HepG2 (cell line): ENCODE data around the gene OSBP. TPM values are rescaled to one million over a fixed set of nuclear protein-coding genes. Genes with fewer than 3 reads are reported as not detected.
A peak's percentile ranks its signal among the peaks of the same experiment; 100 is the strongest.

Experiments used
- BCL3 ChIP-seq: sonication (generic); formaldehyde crosslinking; IDR thresholded peaks from 2 replicates; pipeline ENCODE4 v1.5.1; 2020; ENCODE audit warnings: mild to moderate bottlenecking, missing genetic modification reagents, moderate library complexity
- CSRNP1 ChIP-seq: sonication (generic); formaldehyde crosslinking; IDR thresholded peaks from 2 replicates; pipeline ENCODE4 v1.8.1; 2023; ENCODE audit warnings: mild to moderate bottlenecking, missing genetic modification reagents
- ELF3 ChIP-seq: IDR thresholded peaks from 2 replicates; pipeline ENCODE4 v1.6.1; 2016; ENCODE audit warnings: missing genetic modification reagents, missing compliant biosample characterization
- GPBP1L1 ChIP-seq: sonication (generic); formaldehyde crosslinking; IDR thresholded peaks from 2 replicates; pipeline ENCODE4 v1.5.0; 2020; ENCODE audit warnings: mild to moderate bottlenecking, missing genetic modification reagents
- GTF3A ChIP-seq: sonication (generic); formaldehyde crosslinking; conservative IDR thresholded peaks from 2 replicates; pipeline ENCODE4 v1.4.0; 2020; ENCODE audit warnings: mild to moderate bottlenecking, missing genetic modification reagents
- KAT8 ChIP-seq: IDR thresholded peaks from 2 replicates; pipeline ENCODE4 v1.6.1; 2016; ENCODE audit warnings: missing genetic modification reagents, missing compliant biosample characterization
- KLF6 ChIP-seq: IDR thresholded peaks from 2 replicates; pipeline ENCODE4 v1.8.0; 2016; ENCODE audit warnings: missing biosample characterization, missing genetic modification reagents
- PHF8 ChIP-seq: sonication (generic); formaldehyde crosslinking; IDR thresholded peaks from 2 replicates; pipeline ENCODE4 v1.5.0; 2020; ENCODE audit warnings: missing genetic modification reagents
- POGZ ChIP-seq: sonication (generic); formaldehyde crosslinking; IDR thresholded peaks from 2 replicates; pipeline ENCODE4 v1.4.0; 2020; ENCODE audit warnings: mild to moderate bottlenecking, missing genetic modification reagents
- SMARCE1 ChIP-seq: fragments of 450-650 bp; IDR thresholded peaks from 2 replicates; pipeline ENCODE4 v1.6.1; 2017; ENCODE audit warnings: borderline replicate concordance
- SMYD3 ChIP-seq: sonication (generic); formaldehyde crosslinking; IDR thresholded peaks from 2 replicates; pipeline ENCODE4 v1.8.1; 2023; ENCODE audit warnings: mild to moderate bottlenecking, missing genetic modification reagents
- TOPORS ChIP-seq: sonication (generic); formaldehyde crosslinking; IDR thresholded peaks from 2 replicates; pipeline ENCODE4 v1.8.0; 2023; ENCODE audit warnings: mild to moderate bottlenecking, missing genetic modification reagents
- YEATS4 ChIP-seq: sonication (generic); formaldehyde crosslinking; IDR thresholded peaks from 2 replicates; pipeline ENCODE4 v1.4.0; 2020; ENCODE audit warnings: missing genetic modification reagents, borderline replicate concordance
- ZBTB20 ChIP-seq: sonication (generic); formaldehyde crosslinking; IDR thresholded peaks from 2 replicates; pipeline ENCODE4 v1.8.1; 2023; ENCODE audit warnings: missing genetic modification reagents, low read depth, mild to moderate bottlenecking, borderline replicate concordance
- ZC3H13 ChIP-seq: sonication (generic); formaldehyde crosslinking; IDR thresholded peaks from 2 replicates; pipeline ENCODE4 v1.8.1; 2023; ENCODE audit warnings: mild to moderate bottlenecking, missing genetic modification reagents, moderate library complexity
- ZC3H4 ChIP-seq: sonication (generic); formaldehyde crosslinking; IDR thresholded peaks from 2 replicates; pipeline ENCODE4 v1.4.0; 2020; ENCODE audit warnings: missing genetic modification reagents, borderline replicate concordance
- ZNF124 ChIP-seq: sonication (generic); formaldehyde crosslinking; IDR thresholded peaks from 2 replicates; pipeline ENCODE4 v1.4.0; 2020; ENCODE audit warnings: missing genetic modification reagents
- ZNF333 ChIP-seq: sonication (generic); formaldehyde crosslinking; IDR thresholded peaks from 2 replicates; pipeline ENCODE4 v1.4.0; 2020; ENCODE audit warnings: mild to moderate bottlenecking, missing genetic modification reagents, borderline replicate concordance
- ZNF382 ChIP-seq: sonication (generic); formaldehyde crosslinking; IDR thresholded peaks from 2 replicates; pipeline ENCODE4 v1.5.0; 2020; ENCODE audit warnings: missing genetic modification reagents, mild to moderate bottlenecking, borderline replicate concordance
- ZNF513 ChIP-seq: sonication (generic); formaldehyde crosslinking; conservative IDR thresholded peaks from 2 replicates; pipeline ENCODE4 v1.5.0; 2020; ENCODE audit warnings: missing genetic modification reagents
- ZNF746 ChIP-seq: sonication (generic); formaldehyde crosslinking; IDR thresholded peaks from 2 replicates; pipeline ENCODE4 v1.8.0; 2022; ENCODE audit warnings: mild to moderate bottlenecking, missing genetic modification reagents
- ZNF768 ChIP-seq: sonication (generic); formaldehyde crosslinking; IDR thresholded peaks from 2 replicates; pipeline ENCODE4 v1.4.0; 2020; ENCODE audit warnings: missing genetic modification reagents
- polyA plus RNA-seq, 8 experiments: library from polyadenylated mRNA; depleted of rRNA in 3 of 8; stranded (reverse) in 7 of 8; unstranded in 1 of 8; fragments of >200 nt; fragmentation: Illumina TruSeq in 4 of 8; extraction: Trizol in 4 of 8; gene quantifications; 2 replicates each; pipeline versions ENCODE4 v1.2.1 to v1.2.3, GENCODE V29; 2011 to 2016; ENCODE audit warnings: low read depth in 4 of 8, missing spikeins in 1 of 8, mixed read lengths in 1 of 8; ENCODE audit not compliant: insufficient read depth in 1 of 8
- total RNA-seq, 5 experiments: library from RNA; depleted of rRNA; stranded (reverse); fragments of >200 nt; fragmentation: Illumina TruSeq; extraction: Trizol; gene quantifications; 2 replicates each; pipeline ENCODE4 v1.2.3, GENCODE V29; 2016; ENCODE audit warnings: low read depth in 1 of 5
- TF ChIP-seq, protein P1 (sequence below): sonication (generic); formaldehyde crosslinking; conservative IDR thresholded peaks from 2 replicates; pipeline ENCODE4 v1.8.0; 2022; ENCODE audit warnings: low read depth, missing genetic modification reagents

The OSBP gene
- total and polyA plus RNA-seq, 2 of the 13 experiments (the other 11 are each of a cell fraction or from before 2014, with no cell fraction given): 12.1 to 13.5 TPM

- TF ChIP-seq TOPORS (CRISPR knock-in tag) (no peak), SMARCE1 (no peak), ZNF333 (CRISPR knock-in tag) (no peak), ZNF513 (no peak), ZNF124 (CRISPR knock-in tag) (0 out of 2 replicates have a peak, but pooled peaks have one; percentile 38), ELF3 (CRISPR knock-in tag) (0 out of 2 replicates have a peak, but pooled peaks have one; percentile 11), SMYD3 (CRISPR knock-in tag) (0 out of 2 replicates have a peak, but pooled peaks have one; percentile 33), PHF8 (CRISPR knock-in tag) (peak; percentile 41; the same call in 1 of the 2 replicates), ZNF746 (CRISPR knock-in tag) (no peak), CSRNP1 (CRISPR knock-in tag) (0 out of 2 replicates have a peak, but pooled peaks have one; percentile 51), ZNF382 (no peak), ZBTB20 (no peak), GPBP1L1 (no peak), YEATS4 (CRISPR knock-in tag) (peak; percentile 45), ZC3H13 (CRISPR knock-in tag) (no peak), BCL3 (no peak), POGZ (CRISPR knock-in tag) (no peak), GTF3A (CRISPR knock-in tag) (no peak), KLF6 (no peak), KAT8 (CRISPR knock-in tag) (peak; percentile 41; the same call in 1 of the 2 replicates), ZNF768 (CRISPR knock-in tag) (no peak), ZC3H4 (no peak)
- TF ChIP-seq, protein P1, sequence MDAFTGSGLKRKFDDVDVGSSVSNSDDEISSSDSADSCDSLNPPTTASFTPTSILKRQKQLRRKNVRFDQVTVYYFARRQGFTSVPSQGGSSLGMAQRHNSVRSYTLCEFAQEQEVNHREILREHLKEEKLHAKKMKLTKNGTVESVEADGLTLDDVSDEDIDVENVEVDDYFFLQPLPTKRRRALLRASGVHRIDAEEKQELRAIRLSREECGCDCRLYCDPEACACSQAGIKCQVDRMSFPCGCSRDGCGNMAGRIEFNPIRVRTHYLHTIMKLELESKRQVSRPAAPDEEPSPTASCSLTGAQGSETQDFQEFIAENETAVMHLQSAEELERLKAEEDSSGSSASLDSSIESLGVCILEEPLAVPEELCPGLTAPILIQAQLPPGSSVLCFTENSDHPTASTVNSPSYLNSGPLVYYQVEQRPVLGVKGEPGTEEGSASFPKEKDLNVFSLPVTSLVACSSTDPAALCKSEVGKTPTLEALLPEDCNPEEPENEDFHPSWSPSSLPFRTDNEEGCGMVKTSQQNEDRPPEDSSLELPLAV (CRISPR knock-in tag): no peak
These were observed 59.3 kb downstream of the OSBP start (continued) for GRCh38 chr11:59556115-59556916.
